WERI-Rb-1 (cell line): ENCODE data around the gene HNRNPF.
"Not testable (repeated sequence)": the region's sequence is repeated elsewhere in the genome, so short reads cannot be mapped to it uniquely, and the experiment has no call there.

Source experiments
- DNase-seq: peaks from one replicate; pipeline ENCODE4 v3.0.0-alpha.2; 2020
- H3K27ac ChIP-seq: fragments of 250-450 bp; sonication (Bioruptor Pico); 2 replicates; pipeline ENCODE4 v1.5.1; 2020; ENCODE audit warnings: mild to moderate bottlenecking, moderate library complexity
- H3K27me3 ChIP-seq: fragments of 250-450 bp; sonication (Bioruptor Pico); 2 replicates; pipeline ENCODE4 v1.5.1; 2021; ENCODE audit warnings: mild to moderate bottlenecking, low read depth, moderate library complexity; ENCODE audit not compliant: insufficient read depth, severe bottlenecking
- H3K36me3 ChIP-seq: fragments of 250-450 bp; sonication (Bioruptor Pico); 2 replicates; pipeline ENCODE4 v1.5.1; 2020; ENCODE audit warnings: mild to moderate bottlenecking, moderate library complexity
- H3K4me3 ChIP-seq: 2 replicates; pipeline ENCODE4 v1.5.1; 2011; ENCODE audit warnings: low read depth, mild to moderate bottlenecking, control low read depth, low read length
- H3K9me3 ChIP-seq: fragments of 250-450 bp; sonication (Bioruptor Pico); 2 replicates; pipeline ENCODE4 v1.5.1; 2021; ENCODE audit warnings: mild to moderate bottlenecking, moderate library complexity; ENCODE audit not compliant: severe bottlenecking
- CTCF ChIP-seq: IDR thresholded peaks from 2 replicates; pipeline ENCODE4 v1.5.1; 2011; ENCODE audit warnings: low read depth, mild to moderate bottlenecking, control low read depth, inconsistent platforms, low read length

The HNRNPF gene

GRCh38 chr10:43342279-43343125, 66.5 kb downstream of the HNRNPF start:
- H3K9me3 ChIP-seq = no peaks in the 10 kb centered on the region
- no peak for DNase-seq
- H3K36me3 ChIP-seq = no peaks in the 10 kb centered on the region
- TF ChIP-seq CTCF = no peak
- no peak overlapping the region for H3K27ac ChIP-seq
- H3K4me3 ChIP-seq = no peak overlapping the region
- no peaks in the 10 kb centered on the region for H3K27me3 ChIP-seq

GRCh38 chr10:43341450-43341849, 67.5 kb downstream of the HNRNPF start:
- Histone ChIP-seq H3K4me3 (no peak overlapping the region), H3K27me3 (no peaks in the 10 kb centered on the region), H3K36me3 (no peaks in the 10 kb centered on the region), H3K27ac (no peak overlapping the region), H3K9me3 (no peaks in the 10 kb centered on the region)
- DNase-seq = no peak
- no peak for TF ChIP-seq CTCF

GRCh38 chr10:43340619-43341018, 68.4 kb downstream of the HNRNPF start:
- no peaks in the 10 kb centered on the region for H3K9me3 ChIP-seq
- no peak for TF ChIP-seq CTCF
- H3K27ac ChIP-seq = no peak overlapping the region
- no peak for DNase-seq
- no peaks in the 10 kb centered on the region for H3K27me3 ChIP-seq
- H3K36me3 ChIP-seq = no peaks in the 10 kb centered on the region
- no peak overlapping the region for H3K4me3 ChIP-seq

GRCh38 chr10:43340101-43340500, 68.9 kb downstream of the HNRNPF start:
- H3K27me3 ChIP-seq = no peaks in the 10 kb centered on the region
- no peak for DNase-seq
- H3K36me3 ChIP-seq = no peaks in the 10 kb centered on the region
- no peak overlapping the region for H3K27ac ChIP-seq
- no peak for TF ChIP-seq CTCF
- no peak overlapping the region for H3K4me3 ChIP-seq
- no peaks in the 10 kb centered on the region for H3K9me3 ChIP-seq

- Histone ChIP-seq H3K4me3 (no peak overlapping the region), H3K27me3 (no peaks in the 10 kb centered on the region), H3K27ac (no peak overlapping the region), H3K9me3 (no peaks in the 10 kb centered on the region), H3K36me3 (no peaks in the 10 kb centered on the region)
- DNase-seq = no peak
- no peak for TF ChIP-seq CTCF
Measured at GRCh38 chr10:43339136-43339535, 69.8 kb downstream of the HNRNPF start.

- Histone ChIP-seq H3K27me3 (no peaks in the 10 kb centered on the region), H3K36me3 (no peaks in the 10 kb centered on the region), H3K27ac (no peak overlapping the region), H3K9me3 (no peaks in the 10 kb centered on the region), H3K4me3 (no peak overlapping the region)
- peak; percentile 18; the same call in 1 of the 2 replicates for TF ChIP-seq CTCF
- no peak for DNase-seq
Measured at GRCh38 chr10:43338117-43338516, 70.9 kb downstream of the HNRNPF start.

- not testable (repeated sequence) for H3K36me3 ChIP-seq, H3K4me3 ChIP-seq, H3K27me3 ChIP-seq, DNase-seq, H3K9me3 ChIP-seq, H3K27ac ChIP-seq
Measured at GRCh38 chr10:43337536-43337935, 71.5 kb downstream of the HNRNPF start.
